Stimulated activated CD8-positive, alpha-beta memory T cell treated with anti-CD3 and anti-CD28 coated beads, Interleukin-2, amount 100 ng/mL, for 1 hour (primary cell): ENCODE results near the gene HSFX4.
"Not testable (repeated sequence)": the region's sequence is repeated elsewhere in the genome, so short reads cannot be mapped to it uniquely, and the experiment has no call there.

Source experiments
- DNase-seq, 2 donors: peaks; one replicate each; pipeline ENCODE4 v3.0.0-alpha.2; 2020; ENCODE audit warnings: low read depth in 2 of 2

HSFX4 gene, protein sequence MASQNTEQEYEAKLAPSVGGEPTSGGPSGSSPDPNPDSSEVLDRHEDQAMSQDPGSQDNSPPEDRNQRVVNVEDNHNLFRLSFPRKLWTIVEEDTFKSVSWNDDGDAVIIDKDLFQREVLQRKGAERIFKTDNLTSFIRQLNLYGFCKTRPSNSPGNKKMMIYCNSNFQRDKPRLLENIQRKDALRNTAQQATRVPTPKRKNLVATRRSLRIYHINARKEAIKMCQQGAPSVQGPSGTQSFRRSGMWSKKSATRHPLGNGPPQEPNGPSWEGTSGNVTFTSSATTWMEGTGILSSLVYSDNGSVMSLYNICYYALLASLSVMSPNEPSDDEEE

DNA sequence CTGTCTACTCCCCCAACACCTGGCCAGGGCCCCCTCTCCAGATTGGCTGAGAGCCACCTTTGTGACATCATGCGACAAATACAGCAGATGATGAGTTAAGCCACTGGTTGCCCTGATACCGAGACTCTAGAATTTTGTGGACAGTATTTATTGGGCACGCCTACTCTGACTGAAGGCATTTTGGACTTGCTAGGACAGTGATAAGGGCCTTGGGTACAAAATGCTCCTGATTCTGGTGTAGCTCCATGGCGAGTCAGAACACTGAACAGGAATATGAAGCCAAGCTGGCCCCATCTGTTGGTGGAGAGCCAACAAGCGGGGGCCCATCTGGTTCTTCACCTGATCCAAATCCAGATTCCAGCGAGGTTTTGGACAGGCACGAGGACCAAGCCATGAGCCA, at the start of gene HSFX4:
HSFX4 (plus strand) TSS at position 174 of the 400 bp plus-strand sequence; CDS start at position 246, 72 bp downstream.
- not testable (repeated sequence) for DNase-seq

DNA sequence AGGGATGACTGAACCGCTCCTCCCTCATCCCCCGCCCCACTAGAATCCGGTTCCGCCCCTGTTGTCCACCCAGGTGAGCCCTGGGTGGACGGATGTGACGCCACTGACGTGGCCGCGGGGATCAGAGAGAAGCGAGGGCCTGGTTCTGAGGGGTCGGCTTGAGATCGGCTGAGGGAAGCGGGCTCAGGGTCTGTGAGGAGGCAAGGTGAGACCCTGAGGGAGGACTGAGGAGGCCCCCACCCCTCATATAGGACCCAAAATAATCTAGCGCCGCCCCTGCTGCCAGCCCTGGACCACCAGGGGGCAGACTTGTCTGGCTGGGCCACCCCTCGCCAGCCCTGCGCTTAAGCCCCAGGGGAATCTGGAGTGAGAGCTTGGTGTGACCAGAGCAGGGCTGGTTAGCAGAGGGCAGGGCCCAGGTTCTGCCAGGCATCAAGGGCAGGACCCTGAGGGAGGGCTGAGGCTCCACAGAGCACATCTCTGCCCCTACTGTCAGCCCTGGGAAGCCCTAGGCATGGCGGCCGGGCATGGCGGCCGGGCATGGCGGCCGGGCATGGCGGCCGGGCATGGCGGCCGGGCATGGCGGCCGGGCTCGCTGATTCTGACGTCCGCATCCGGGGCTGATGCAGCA, 48.2 kb upstream of the HSFX4 start, which contains the start of gene MAGEA8:
MAGEA8 (plus strand) TSS at position 103 of the 631 bp plus-strand sequence. CDS start 3,090 bp downstream, outside the sequence.
- no peak for DNase-seq

DNA sequence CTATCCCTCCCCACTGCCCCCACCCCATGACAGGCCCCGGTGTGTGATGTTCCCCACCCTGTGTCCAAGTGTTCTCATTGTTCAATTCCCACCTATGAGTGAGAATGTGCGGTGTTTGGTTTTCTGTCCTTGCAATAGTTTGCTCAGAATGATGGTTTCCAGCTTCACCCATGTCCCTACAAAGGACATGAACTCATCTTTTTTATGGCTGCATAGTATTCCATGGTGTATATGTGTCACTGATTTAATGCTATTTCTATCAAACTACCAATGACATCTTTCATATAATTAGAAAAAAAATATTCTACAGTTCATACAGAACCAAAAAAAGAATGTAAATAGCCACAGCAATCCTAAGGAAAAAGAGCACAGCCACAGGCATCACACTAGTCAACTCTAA, 38.5 kb upstream of the HSFX4 start:
- DNase-seq: not testable (repeated sequence)

DNA sequence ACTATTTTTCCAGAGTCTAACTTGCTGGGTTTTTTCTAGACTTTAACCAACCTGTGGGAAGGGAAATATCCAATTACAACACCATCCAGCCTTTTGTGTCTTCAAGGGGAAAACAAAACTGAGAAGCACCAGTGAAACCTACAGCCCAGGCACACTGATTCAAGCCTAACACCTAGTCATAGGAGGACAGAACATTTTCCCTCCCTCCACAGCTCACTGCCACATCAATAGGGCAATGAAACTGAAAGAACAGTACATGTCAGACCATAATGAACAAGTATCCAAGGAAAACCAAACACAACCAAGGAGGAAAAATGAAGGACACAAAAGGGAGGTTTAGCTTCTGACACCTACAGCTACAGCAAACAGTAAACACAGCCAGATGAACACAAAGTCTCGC, 30.8 kb upstream of the HSFX4 start:
- no peak for DNase-seq

DNA sequence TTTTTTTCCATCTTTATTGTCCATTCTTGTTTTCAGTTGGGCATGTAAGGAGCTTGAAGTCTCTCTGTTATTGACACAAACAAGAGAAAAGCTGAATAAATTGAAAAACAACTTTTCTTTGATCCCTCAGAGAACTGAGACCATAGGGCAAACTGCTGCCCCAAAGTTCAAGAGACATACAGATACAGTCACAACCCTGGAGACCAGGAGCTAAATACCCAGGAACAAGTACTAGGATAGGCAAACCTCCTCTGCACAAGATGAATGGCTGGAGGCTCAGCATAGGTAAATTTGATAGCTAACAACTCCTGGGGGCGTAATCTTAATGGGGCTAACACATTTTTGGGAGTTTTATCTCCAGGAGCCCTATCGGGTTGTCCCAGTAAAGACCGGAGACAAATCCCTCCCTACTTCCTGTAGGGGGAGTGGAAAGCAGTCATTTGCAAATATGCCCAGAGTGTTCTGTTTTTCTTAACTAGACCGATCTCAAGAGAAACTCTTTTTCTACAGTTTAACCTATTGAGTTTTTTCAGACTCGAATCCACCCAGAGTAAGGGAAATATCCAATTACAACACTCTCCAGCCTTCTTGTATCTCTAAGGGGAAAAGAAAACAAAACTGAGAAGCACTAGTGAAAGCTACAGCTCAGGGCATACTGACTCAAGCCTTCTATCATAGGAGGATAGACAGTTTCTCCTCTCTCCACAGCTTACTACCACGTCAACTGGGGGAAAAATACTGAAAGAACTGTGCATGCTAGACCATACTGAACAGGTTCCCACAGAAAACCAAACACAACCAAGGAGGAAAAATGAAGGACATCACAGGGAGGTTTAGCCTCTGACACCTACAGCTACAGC, 25.3 kb upstream of the HSFX4 start:
- no peak for DNase-seq

DNA sequence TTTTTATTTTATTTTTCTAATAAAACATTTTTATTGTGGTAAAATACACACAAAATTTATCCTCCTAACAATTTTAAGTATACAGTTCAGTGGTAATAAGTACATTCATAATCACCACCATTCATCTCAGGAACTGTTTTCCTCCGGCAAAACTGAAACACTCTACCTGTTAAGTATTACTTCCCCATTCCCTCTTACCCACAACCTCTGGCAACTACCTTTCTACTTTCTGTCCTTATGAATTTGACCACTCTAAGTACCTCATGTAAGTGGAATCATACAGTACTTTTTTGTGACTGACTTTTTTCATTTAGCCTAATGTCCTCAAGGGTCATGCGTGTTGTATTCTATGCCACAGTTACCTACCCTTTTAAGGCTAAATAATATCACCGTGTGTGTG, 21.1 kb upstream of the HSFX4 start:
- DNase-seq: no peak

DNA sequence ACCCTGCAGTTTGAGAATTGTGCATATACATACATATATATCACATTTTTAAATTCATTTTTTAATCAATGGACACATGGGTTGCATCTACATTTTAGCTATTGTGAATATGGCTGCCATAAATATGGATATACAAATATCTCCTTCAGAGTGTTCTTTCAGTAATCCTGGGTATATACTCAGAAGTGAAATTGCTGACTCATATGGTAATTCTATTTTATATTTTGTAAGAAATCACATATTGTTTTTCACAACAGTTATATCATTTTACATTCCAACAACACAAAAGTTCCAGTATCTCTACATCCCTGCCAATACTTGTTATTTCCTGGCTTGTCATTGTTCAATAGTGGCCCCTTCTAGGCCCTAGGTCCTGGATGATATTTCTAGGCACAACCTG, 20.6 kb upstream of the HSFX4 start:
- DNase-seq: no peak

DNA sequence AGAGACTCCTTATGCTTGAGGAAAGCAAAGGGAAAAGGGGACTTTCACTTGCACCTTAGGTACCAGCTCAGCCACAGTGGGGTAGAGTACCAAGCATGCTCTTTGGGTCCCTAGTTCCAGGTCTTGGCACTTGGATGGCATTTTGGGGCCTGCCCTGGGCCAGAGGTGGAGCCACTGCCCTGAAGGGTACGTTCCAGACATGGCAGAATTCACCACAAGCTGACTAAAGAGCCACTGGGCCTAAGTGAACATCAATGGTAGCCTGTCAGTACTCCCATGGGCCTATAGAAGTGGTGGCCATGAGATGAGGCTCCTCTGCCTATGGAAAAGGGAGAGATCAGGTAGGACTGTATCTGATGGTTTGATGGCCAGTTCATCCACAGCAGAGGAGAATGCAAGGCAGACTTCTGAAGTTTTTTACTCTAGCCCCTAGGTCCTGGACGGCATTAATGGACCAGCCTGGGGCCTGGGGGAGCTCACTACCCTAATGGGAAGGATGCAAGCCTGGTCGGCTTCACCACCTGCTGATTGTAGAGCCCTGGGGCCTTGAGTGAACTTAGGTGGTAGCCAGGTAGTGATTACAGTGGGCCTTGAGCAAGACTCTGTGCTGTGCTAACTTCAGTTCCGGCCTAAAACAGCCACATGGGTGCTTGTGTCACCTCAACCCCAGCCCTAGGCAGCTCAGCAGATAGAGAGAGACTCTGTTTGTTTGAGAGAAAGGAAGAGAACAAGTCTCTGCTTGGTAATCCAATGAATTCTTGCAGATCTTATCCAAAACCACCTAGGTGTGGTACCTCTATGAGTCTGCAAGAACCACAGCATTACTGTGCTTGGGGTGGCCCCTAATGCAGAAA, 19.8 kb upstream of the HSFX4 start:
- DNase-seq: no peak

DNA sequence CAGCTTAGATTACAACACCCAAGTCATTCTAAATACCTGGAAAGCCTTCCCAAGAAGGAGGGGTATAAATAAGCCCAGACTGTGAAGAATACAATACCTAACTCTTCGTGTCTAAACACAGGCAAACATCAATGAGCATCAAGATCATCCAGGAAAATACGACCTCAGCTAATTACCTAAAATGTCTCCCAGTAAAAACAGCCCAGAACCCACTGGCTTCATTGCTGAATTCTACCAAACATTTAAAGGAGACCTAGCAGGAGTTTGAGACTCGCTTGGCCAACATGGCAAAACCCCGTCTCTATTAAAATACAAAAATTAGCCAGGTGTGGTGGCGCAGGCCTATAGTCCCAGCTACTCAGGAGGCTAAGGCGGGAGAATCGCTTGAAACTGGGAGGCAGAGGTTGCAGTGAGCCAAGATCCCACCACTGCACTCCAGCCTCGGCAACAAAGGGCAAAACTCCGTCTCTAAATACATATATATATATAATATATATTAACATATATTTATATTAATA, 19.1 kb upstream of the HSFX4 start:
- no peak for DNase-seq

DNA sequence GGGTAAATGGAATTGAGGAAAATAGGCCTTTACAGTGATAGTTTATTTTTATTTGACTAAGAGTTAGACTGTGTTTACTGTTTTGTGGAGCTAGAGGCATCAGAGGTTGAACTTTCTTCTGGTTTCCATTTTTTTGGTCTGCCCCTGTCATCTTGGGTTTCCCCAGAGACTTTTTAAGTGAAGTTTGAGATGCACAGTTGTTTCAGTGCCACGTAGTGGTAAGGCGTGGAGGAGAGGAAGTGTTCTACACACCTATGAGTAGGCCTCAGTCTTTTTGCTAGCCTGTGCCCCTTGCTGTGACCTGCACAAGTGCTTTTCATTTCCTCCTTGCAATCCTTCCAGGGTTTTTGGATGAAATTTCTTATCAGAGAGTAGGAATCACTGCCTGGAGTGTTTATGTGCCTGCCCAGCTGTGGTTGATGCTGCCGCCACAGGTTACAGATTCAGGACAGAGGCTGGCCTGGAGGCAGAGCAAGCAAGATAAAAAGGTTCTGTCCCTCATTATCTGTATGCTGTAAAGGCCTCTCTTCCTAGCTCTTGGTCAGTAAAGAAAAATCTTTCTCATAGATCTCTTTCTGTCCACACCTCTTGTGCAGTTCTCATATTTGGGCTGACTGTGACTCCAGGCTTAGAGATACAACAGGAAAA, 12.5 kb upstream of the HSFX4 start:
- DNase-seq: no peak

DNA sequence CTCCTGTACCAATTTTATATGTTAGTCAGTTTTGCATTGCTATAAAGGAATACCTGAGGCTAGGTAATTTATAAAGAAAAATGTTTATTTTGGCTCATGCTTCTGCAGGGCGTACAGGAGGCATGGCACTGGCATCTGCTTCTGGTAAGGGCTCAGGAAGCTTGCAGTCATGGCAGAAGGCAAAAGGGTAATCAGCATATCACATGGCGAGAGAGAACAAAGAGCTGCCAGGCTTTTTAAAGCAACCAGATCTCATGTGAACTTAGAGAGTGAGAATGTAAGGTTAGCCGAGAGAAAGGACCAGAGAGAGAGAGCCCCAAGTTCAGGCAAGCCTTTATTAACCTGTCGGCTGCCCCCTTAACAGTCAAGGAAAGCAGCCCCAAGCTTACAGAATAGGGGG, 5.5 kb upstream of the HSFX4 start:
- DNase-seq: not testable (repeated sequence)

DNA sequence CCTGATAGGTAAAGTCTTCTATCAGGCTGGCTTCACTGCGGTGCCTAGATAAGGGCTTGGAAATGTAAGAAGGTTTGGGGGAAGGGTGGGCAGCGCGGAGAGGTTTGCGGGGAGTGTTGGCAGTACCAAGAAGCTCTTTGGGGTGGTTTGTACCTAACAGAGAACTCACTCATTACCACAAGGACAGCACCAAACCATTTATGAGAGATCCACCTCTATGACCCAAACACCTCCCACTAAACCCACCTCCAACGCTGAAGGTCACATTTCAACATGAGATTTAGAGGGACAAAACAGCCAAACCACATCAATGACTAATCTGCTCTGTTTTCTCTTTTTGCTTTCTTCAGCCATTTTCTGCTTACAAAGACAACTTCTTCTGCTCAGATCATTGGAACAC, 4.9 kb upstream of the HSFX4 start:
- DNase-seq: not testable (repeated sequence)

DNA sequence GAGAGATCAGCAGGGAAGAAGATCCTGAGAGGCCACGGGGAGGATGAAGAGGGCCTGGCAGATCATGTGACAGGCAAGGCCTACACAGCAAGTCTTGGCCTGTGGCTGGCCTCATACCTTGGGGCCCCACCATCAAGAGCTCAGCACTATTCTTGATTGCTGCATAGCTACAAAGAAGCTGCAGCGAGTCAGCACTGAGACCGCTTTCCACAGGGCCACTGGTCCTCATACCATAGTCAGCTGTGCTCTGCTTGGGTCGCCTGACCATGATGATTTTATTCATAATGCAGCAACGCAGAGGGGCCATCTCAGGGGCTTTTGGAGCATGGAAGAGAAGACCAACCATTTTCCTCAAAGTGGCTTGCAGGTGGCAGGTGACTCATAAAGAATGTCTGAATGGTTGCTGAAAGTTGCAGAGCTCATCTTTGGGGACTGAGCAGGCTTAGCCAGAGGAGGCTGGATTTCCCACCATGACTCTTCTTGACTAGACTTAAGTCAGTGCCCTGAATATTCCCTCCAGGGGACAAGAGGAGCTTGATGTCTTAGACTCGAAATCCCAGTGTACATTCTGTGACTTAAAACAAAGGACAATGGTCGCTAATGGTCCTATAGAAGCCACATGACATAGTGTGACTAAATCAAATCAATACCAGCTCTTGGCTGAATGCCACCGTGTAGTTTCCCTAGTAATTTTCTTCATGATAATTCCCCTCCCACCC, 2.0 kb upstream of the HSFX4 start:
- not testable (repeated sequence) for DNase-seq

DNA sequence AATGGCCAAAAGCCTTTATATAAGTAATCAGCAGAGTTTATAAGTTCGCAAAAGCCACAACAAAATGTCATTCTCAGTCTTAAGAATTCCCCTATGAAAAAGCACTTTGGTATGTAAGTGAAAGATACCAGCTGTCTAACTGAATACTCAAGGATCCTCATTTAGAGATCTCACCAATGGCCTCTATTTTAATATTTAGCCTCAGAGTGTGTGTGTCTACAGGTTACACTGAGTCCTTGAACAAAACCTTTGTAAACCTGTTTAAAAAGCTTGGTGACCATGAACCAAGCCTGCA, 1.5 kb upstream of the HSFX4 start:
- not testable (repeated sequence) for DNase-seq

DNA sequence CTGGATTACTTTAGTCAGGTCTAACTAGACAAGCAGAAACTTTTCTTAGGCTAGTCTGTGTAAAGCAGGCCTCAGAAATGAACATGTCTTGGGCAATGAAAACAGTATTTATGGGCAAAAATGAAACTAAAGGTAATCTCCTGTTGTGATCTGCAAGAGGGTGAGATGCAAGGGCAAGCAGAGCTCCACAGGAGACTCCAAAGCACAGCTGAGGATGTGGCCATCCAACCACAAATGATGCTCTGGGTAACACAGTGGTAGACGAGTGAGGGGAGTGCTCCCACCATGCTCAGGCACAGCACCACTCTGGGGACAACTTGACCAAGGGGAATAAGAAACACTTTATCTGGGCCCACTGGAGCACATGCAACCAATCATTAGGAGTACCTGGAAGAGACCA, 738 bp upstream of the HSFX4 start:
- not testable (repeated sequence) for DNase-seq

DNA sequence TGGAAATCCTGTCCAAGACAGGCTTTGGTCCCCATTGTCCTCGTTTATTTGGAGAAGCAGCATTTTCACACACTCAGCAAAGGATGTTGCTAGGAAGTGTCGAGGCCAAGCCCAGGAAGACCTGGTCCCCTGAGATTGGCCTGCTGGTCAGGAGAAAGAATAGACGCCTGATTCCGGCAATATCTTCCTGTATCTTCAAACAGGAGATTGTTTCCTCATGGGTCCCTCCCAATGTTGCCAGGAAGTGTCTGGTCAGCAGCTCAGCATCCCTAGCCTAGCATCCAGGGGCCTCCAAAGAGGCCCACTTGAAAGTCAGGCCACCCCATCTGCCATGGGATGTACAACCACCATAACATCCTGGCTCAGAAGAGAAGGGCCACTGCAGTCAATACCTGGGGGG, 2.0 kb downstream of the HSFX4 start:
- DNase-seq: not testable (repeated sequence)

DNA sequence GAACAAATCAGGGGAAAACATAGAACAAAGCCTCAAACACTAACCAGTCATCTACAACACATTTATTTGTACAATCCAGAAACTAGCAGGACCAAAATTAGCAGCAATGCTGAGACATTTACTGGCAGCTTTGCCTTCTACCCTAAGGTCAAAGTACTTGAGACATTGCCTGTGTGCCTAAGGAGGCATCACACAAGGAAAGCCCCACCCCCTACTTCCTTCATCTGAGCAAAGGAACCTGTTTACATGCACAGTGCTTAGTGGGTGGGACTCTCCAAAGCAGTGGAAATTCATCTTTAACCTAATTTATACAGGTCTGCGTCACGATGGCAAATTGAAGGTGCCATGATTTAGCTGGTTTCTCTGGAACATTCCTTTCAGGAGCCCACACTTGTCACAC, 2.8 kb downstream of the HSFX4 start:
- DNase-seq: not testable (repeated sequence)

DNA sequence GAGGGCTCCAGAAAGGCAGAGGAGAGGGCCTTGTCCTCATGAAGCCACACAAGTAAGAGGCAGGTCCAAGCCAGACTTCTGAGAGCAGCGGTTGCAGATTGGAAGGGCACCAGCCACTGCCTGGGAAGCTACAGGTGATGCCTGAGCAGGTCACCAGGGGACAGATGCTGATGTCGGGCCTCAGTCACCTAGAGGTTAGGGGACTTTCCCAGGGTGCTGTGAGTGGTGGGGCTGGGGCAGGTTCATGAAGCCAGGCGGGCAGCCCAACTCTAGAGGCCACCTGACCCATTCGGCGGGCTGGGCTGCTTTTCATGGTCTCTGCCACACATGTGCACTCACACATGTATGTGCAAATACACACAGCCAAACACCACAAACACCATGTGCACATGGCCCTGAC, 3.6 kb downstream of the HSFX4 start:
- not testable (repeated sequence) for DNase-seq

DNA sequence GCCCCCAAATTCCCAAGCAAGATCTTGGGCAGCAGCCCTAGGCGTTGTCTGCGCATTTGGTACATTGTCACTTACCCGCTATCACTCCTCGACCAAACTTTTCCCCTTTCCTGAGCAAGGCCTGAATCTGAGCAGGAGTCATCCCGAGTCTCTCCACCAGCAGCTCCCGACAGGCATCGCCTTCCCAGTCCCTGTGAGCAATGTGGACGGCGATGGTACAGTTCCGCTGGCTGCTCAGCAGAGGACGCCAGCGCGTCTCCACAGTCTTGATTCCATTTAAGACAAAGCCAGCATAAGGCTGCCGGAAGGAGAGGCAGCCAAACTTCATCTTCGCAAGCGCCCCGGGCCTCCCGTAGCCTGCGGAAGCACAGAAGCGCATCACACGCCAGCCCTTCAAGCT, 4.2 kb downstream of the HSFX4 start:
- DNase-seq: not testable (repeated sequence)

DNA sequence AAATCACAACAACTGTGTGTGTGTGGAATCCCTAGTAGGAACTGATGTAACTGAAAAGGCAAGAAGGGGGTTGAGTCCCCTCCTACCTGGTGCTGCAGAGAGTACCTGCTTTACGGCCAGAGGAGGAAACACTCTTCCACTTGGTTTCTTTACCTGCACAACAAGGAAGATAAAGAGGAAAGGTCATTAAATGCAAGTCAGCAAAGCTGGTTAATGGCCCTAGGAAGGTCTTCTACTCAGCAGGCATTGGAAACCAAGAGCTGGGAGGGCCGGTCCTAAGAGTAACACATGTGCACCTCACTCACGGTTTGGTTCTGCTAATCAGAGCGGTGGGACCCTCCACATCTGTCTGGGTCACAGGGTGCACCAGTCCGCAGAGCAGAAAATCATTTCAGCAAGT, 8.0 kb downstream of the HSFX4 start:
- not testable (repeated sequence) for DNase-seq
